ENCODE data around the gene DYNC1LI1.
"Not testable (repeated sequence)": the region's sequence is repeated elsewhere in the genome, so short reads cannot be mapped to it uniquely, and the experiment has no call there.

Gene DYNC1LI1

DNA sequence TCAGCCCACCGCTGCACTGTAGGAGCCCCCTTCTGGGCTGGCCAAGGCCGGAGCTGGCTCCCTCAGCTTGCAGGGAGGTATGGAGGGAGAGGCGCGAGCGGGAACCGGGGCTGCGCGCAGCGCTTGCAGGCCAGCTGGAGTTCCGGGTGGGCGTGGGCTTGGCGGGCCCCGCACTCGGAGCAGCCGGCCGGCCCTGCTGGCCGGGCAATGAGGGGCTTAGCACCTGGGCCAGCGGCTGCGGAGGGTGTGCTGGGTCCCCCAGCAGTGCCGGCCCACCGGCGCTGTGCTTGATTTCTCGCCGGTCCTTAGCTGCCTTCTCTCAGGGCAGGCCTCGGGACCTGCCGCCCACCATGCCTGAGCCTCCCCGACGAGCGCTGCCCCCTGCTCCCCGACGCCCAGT lies 8.0 kb upstream of the DYNC1LI1 start:
- not testable (repeated sequence) for DNase-seq

GRCh38 chr3:32577581-32578556 lies 7.2 kb upstream of the DYNC1LI1 start:
- peak in 1 of 5 experiments; percentile 54 for DNase-seq

DNA sequence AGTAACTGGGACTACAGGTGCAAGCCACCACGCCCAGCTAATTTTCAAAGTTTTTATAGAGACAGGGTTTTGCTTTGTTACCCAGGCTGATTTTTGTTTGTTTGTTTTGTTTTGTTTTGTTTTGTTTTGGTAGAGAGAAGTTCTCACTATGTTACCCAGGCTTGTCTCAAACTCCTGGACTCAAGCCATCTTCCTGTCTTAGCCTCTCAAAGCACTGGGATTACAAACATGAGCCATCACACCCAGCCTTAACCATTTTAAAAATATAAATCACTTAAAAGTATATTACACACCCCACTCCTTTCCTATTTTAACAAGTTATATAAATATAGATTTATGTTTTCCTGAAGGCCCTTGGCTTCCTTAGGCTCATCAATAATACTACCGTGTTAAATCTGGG lies 6.5 kb upstream of the DYNC1LI1 start:
- DNase-seq = no peak

- DNase-seq = no peak
Measured at GRCh38 chr3:32575451-32576113, 4.9 kb upstream of the DYNC1LI1 start.

- DNase-seq = no peak
Measured at GRCh38 chr3:32571192-32571485, 481 bp upstream of the DYNC1LI1 start.

DNA sequence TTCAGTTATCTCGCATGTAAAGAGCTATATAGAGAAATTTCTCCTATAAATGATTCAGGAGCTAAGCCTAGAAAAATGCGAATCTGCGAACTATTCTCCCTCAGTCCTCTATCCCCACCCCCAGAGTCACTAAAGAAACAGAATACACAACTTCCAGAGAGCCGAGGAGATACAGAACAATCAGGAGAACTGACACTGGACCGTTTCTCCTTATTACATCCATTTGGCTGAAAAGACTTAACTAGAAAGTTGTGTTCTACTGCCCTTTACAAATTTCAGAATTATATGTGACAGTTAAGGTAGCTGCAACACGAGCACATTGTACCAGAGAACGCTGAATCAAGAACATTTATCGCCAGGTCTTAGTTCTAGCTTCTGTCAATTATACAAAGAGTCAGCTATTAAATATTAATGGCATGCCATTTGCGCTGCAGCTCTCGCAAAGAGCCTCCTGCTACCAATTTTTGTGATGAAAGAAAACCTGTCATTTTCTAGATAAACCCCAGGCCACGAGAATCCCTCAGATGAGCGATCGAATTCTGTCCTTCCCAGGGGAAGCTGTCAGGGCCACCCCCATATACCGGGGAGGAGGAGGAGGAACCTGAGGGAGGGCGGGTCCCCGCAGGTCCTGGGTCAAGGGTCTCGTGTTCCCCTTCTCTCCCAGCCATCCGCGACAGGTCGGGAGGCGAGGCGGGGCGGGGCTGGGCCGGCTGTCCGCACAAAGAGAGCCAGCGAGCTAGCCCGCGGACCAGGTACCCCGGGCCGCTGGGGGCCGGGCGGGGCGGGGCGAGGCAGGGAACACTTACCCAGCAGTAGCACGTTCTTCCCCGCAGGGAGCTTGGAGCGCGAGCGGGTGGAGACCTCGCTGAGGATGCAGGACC lies 878 bp downstream of the DYNC1LI1 start:
- DNase-seq = peak in 4 of 5 experiments; percentile 5 to 40 (median 22)

- DNase-seq = peak in 1 of 5 experiments; percentile 43
Measured at GRCh38 chr3:32568953-32569352, 1.7 kb downstream of the DYNC1LI1 start.

DNA sequence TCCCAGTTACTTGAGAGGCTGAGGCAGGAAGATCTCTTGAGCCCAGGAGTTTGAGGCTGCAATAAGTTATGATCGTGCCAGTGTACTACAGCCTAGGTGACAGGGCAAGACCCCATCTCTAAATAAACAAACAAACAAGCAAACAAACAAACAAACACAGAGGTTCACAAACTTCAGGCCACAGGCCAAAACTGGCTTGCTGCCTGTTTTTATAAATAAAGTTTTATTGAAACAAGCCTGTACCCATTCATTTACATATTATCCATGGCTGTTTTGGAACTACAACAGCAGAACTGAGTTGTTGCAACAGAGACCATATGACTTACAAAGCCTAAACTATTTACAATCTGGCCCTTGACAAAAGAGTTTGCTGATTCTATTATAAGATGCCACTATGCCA lies 6.5 kb downstream of the DYNC1LI1 start:
- no peak for DNase-seq

DNA sequence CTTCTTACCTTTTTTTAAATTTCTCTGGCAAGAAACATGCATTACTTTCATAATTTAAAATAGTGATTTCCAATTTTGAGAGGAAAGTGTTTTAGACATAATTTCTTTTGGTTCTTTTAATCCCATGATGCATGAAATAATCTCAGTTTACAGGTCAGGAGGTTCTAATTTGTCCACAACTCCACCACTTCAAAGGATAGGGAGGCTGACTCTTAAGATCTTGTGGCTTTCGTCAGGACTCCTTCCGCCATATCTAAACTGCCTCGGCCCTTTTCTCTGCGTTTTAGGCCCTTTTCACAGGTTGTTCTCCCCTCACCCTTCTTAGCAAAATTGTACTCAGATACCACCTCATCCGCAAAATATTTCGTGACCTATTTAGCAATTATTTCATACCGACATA lies 8.0 kb downstream of the DYNC1LI1 start:
- no peak for DNase-seq

DNA sequence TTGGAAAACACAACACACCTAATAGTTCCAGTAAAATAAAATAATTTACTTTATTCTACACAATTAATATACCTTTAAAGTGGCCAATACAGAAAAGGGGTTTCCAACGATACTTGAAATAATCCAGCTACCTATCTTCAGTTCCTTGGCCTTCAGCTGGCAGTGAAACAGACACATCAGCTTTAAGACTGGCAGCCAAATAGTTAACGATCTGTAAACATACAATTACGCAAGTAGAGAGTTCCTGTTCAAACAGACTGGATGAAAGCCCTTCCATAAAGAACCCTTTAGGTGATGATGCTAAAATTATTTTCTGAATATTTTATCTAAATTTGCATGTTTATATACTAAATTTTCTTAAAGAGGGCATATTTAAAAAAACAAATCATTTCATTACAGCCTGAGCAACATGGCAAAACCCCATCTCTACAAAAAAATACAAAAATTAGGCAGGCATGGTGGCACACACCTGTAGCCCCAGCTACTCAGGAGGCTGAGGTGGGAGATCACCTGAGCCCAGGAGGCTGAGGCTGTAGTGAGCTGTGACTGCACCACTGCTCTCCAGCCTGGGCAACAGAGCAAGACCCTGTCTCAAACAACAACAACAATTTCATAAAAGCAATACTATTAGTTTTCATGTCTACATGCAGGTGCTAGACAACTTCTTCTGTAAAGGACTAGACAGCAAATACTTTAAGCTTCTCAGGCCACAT lies 12.9 kb downstream of the DYNC1LI1 start:
- no peak for DNase-seq

- DNase-seq = no peak
Measured at GRCh38 chr3:32556332-32556731, 14.3 kb downstream of the DYNC1LI1 start.

GRCh38 chr3:32553973-32554372 lies 16.7 kb downstream of the DYNC1LI1 start:
- no peak for DNase-seq

DNA sequence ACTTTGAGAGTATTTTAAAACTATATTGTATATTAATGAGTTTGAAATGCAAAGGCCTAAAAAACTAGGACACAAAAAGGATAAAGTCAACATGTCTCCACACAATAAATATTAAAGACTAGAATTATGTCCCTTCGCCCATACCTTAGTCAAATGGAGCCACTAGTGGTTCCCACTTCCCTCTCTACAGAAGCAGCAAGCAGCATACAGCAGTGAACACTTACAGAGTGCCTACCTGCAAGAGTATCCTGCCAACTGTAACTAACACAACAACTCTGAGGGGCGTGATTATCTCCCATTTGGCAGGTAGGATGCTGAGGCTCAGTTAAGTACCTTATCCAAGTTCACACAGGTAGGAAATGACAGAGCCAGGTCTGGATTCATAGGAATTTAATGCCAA lies 17.2 kb downstream of the DYNC1LI1 start:
- no peak for DNase-seq

DNA sequence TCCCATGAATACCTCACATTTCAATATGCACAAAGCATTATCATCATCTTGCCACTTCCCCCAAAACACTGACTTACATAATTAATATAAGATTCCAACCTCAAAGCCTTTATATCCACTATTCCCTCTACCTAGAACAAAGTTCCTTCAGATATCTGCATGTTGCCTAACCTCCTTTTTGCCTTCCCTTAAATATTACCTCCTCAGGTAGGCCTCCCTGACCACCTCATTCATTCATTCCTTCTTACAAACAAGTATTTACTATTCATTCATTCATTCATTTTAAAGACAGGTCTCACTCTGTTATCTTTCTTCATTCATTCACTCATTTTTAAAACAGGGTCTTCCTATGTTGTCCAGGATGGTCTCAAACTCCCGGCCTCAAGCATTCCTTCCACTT lies 18.6 kb downstream of the DYNC1LI1 start:
- no peak for DNase-seq

DNA sequence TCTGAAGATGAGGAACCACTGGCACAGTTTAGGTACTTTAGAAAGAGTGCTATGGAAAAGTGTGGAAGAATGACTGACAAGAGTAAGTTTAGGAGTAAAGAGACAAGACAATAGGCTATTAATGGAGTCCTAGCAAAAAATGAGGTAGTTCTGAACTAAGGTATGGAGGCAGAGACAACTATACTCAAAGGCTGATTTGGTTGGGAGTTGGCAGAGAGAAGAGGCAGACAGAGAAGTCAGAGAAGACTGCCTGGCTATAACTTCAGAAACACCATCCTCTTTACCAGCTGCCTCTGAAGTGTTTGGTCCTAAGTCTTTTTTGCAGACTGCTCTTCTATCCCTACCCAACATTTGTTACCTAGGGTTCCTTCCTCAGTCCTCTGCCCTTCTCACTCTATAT lies 19.2 kb downstream of the DYNC1LI1 start:
- DNase-seq = no peak

- DNase-seq = no peak
Measured at GRCh38 chr3:32551087-32551486, 19.6 kb downstream of the DYNC1LI1 start.

- no peak for DNase-seq
Measured at GRCh38 chr3:32545305-32545704, 25.4 kb downstream of the DYNC1LI1 start.

GRCh38 chr3:32544894-32545293 lies 25.8 kb downstream of the DYNC1LI1 start:
- DNase-seq = no peak

- no peak for DNase-seq
Measured at GRCh38 chr3:32542807-32543206, 27.9 kb downstream of the DYNC1LI1 start.

DNA sequence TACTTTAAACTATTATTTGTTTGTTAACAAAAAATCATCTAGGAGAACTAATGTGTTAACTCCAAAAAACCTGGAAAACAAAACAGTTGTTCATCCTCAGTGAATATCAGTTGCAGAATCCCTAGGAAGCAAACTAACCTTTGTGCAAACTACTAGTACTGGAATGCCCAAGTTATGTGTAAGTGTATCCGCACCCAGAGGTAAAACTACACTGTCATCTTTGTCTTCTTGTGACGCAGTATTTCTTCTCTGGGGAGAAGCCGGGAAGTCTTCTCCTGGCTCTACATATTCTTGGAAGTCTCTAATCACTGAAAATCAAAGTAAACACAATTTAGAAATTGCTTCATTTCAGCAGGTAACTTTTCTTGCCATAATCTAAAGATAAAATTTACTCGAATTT lies 29.8 kb downstream of the DYNC1LI1 start:
- DNase-seq = no peak

DNA sequence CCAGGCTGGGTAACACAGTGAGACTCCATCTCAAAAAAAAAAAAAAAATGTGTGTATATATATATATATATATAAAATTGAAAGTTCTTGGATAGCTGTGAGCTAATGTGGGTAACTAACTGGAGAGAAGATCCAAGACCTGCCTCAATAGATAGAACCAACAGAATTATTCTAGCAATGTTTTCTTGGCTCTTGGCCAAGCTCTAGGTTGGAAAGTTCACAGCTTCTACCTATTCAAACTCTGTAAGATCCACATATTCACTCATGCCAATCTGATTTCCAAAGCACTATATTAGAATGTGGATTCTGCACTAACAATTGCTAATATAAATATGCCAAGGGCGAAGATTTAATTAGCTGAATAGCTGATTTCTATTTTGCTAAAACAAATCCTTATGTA lies 38.2 kb downstream of the DYNC1LI1 start:
- no peak for DNase-seq

- DNase-seq = peak in 1 of 5 experiments; percentile 27
Measured at GRCh38 chr3:32531010-32531647, 39.5 kb downstream of the DYNC1LI1 start.
